ENCODE results near the gene KCNIP2.
A peak's percentile ranks its signal among the peaks of the same experiment; 100 is the strongest.

GRCh38 chr10:101779544-101780186, 63.9 kb downstream of the KCNIP2 start:
- TF ChIP-seq CTCF (IDR thresholded peaks at IDR 0.05) (peak; percentile 83 to 95 (median 88)), POLR2A (IDR thresholded peaks at IDR 0.05) (no peak)
